CD14-positive monocyte (primary cell): ENCODE measurements around the gene ZSCAN22. TPM values are rescaled to one million over a fixed set of nuclear protein-coding genes. Genes with fewer than 3 reads are reported as not detected.

ENCODE experiments used
- DNase-seq, 3 donors: peaks; one replicate each; pipeline ENCODE4 v3.0.0-alpha.2; 2011 to 2022
- H2AFZ ChIP-seq: 2 replicates; pipeline ENCODE4 v1.6.0; 2012; ENCODE audit warnings: mild to moderate bottlenecking, low read depth, low read length, inconsistent platforms; ENCODE audit not compliant: insufficient read depth, poor library complexity, severe bottlenecking
- H3K27ac ChIP-seq, 2 donors: 1 replicate in 1 of 2; 2 replicates in 1 of 2; pipeline ENCODE4 v1.5.1; 2012 to 2013; ENCODE audit warnings: low read length in 2 of 2, control low read depth in 1 of 2, inconsistent platforms in 1 of 2, low read depth in 1 of 2, mild to moderate bottlenecking in 1 of 2
- H3K27me3 ChIP-seq, 2 donors: one replicate each; pipeline versions ENCODE4 v1.6.0 to v1.6.1; 2011 to 2013; ENCODE audit warnings: low read length in 2 of 2; ENCODE audit not compliant: control insufficient read depth in 2 of 2, insufficient read depth in 2 of 2
- H3K36me3 ChIP-seq, 2 donors: replicated peaks in 1 of 2; 1 replicate in 1 of 2; 2 replicates in 1 of 2; pipeline versions ENCODE4 v1.5.1 to v1.6.1; 2012 to 2013; ENCODE audit warnings: low read length in 2 of 2, control low read depth in 1 of 2, inconsistent platforms in 1 of 2, mild to moderate bottlenecking in 1 of 2; ENCODE audit not compliant: insufficient read depth in 2 of 2, control insufficient read depth in 1 of 2
- H3K4me1 ChIP-seq, 2 donors: 1 replicate in 1 of 2; 2 replicates in 1 of 2; pipeline versions ENCODE4 v1.5.1 to v1.6.1; 2012 to 2013; ENCODE audit warnings: low read length in 2 of 2, control low read depth in 1 of 2, inconsistent platforms in 1 of 2, mild to moderate bottlenecking in 1 of 2, moderate library complexity in 1 of 2; ENCODE audit not compliant: insufficient read depth in 2 of 2, control insufficient read depth in 1 of 2
- H3K4me2 ChIP-seq: replicated peaks from 2 replicates; pipeline ENCODE3; 2012; ENCODE audit warnings: low read length, moderate library complexity, mild to moderate bottlenecking; ENCODE audit not compliant: poor library complexity, severe bottlenecking; ENCODE audit errors: extremely low read depth
- H3K4me3 ChIP-seq, 3 experiments: fragments of 200-600 bp in 1 of 3; sonication (generic) in 1 of 3; replicated peaks in 1 of 3; 1 replicate in 2 of 3; 2 replicates in 1 of 3; pipeline ENCODE4 v1.5.1; 2011 to 2013; ENCODE audit warnings: low read length in 3 of 3, mild to moderate bottlenecking in 3 of 3, control low read depth in 2 of 3, low read depth in 2 of 3, inconsistent platforms in 1 of 3, moderate library complexity in 1 of 3
- H3K79me2 ChIP-seq: 2 replicates; pipeline ENCODE4 v1.6.0; 2012; ENCODE audit warnings: mild to moderate bottlenecking, control low read depth, inconsistent platforms, low read length, moderate library complexity; ENCODE audit not compliant: insufficient read depth
- H3K9ac ChIP-seq: 2 replicates; pipeline ENCODE4 v1.6.0; 2017; ENCODE audit warnings: low read length, mild to moderate bottlenecking; ENCODE audit not compliant: insufficient read depth, poor library complexity, severe bottlenecking
- H3K9me3 ChIP-seq, 2 donors: replicated peaks in 1 of 2; 1 replicate in 1 of 2; 2 replicates in 1 of 2; pipeline versions ENCODE4 v1.5.1 to v1.6.1; 2012 to 2013; ENCODE audit warnings: low read length in 2 of 2, control low read depth in 1 of 2; ENCODE audit not compliant: control insufficient read depth in 1 of 2, insufficient read depth in 1 of 2
- H4K20me1 ChIP-seq: 2 replicates; pipeline ENCODE4 v1.6.0; 2012; ENCODE audit warnings: mild to moderate bottlenecking, low read length, control low read depth, moderate library complexity; ENCODE audit not compliant: insufficient read depth
- H3K27ac Mint-ChIP-seq, 7 donors: one replicate each; pipeline ENCODE4 v1.8.0; 2020; ENCODE audit warnings: mild to moderate bottlenecking in 7 of 7, mixed read lengths in 7 of 7, moderate library complexity in 6 of 7, inconsistent platforms in 2 of 7
- H3K27me3 Mint-ChIP-seq, 3 donors: one replicate each; pipeline ENCODE4 v1.8.0; 2021 to 2022; ENCODE audit warnings: low read depth in 3 of 3, mild to moderate bottlenecking in 3 of 3, mixed read lengths in 3 of 3, moderate library complexity in 3 of 3, inconsistent platforms in 1 of 3
- H3K36me3 Mint-ChIP-seq, 2 donors: one replicate each; pipeline ENCODE4 v1.8.0; 2020; ENCODE audit warnings: mixed read lengths in 2 of 2, inconsistent platforms in 1 of 2, mild to moderate bottlenecking in 1 of 2
- H3K4me1 Mint-ChIP-seq: one replicate; pipeline ENCODE4 v1.8.0; 2020; ENCODE audit warnings: mild to moderate bottlenecking, mixed read lengths
- H3K4me3 Mint-ChIP-seq, 2 donors: one replicate each; pipeline ENCODE4 v1.8.0; 2020; ENCODE audit warnings: mild to moderate bottlenecking in 2 of 2, mixed read lengths in 2 of 2, moderate library complexity in 1 of 2
- H3K9me3 Mint-ChIP-seq, 7 donors: one replicate each; pipeline ENCODE4 v1.8.0; 2020 to 2022; ENCODE audit warnings: mixed read lengths in 7 of 7, mild to moderate bottlenecking in 6 of 7, moderate library complexity in 6 of 7, inconsistent platforms in 2 of 7
- WGBS: methylation state at CpG from one replicate; pipeline ENCODE4 v1.1.5; 2013; ENCODE audit warnings: missing lambda C conversion rate; ENCODE audit not compliant: insufficient coverage; 5-methylcytosine and 5-hydroxymethylcytosine counted together
- intact Hi-C, 2 donors: fragments of 100-400 bp; cut with micrococcal nuclease; formaldehyde crosslinking; loops; one replicate each; pipeline versions ENCODE4 v1.15.0 to v1.15.1; 2023
- polyA plus RNA-seq, 3 donors: library from polyadenylated mRNA; depleted of rRNA in 1 of 3; unstranded in 2 of 3; stranded (reverse) in 1 of 3; fragments of 300-500 nt in 2 of 3; fragments of >200 nt in 1 of 3; fragmentation: Illumina TruSeq in 2 of 3; gene quantifications; 1 replicate in 2 of 3; 2 replicates in 1 of 3; pipeline ENCODE4 v1.2.3, GENCODE V29; 2012 to 2021
- TF ChIP-seq, protein P1 (sequence below): fragments of 200-600 bp; IDR thresholded peaks from one replicate; pipeline ENCODE4 v1.8.0; 2022; ENCODE audit warnings: antibody characterized with exemption, mild to moderate bottlenecking

The ZSCAN22 gene
- polyA plus RNA-seq, 3 donors = 0.58 to 1.2 (median 0.99) TPM

DNA sequence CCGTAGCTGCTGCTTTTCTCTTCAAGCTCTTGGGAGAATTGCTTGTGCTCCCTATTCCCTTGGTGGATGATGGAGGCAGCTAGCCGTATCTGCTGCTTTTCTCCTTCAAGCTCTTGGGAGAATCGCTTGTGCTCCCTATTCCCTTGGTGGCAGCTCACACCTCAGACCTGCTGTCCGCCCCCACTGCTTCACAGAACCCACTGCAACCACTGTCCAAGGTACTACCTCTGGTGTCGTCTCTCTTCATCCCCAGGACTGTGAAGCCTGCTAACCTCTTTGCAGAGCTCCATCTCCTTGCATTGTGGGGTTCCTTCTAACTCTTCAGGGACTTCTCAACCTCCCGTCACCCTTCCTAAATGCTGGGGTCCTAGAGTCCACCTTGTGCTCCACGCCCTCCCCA lies 26.2 kb upstream of the ZSCAN22 start:
- H3K4me3 Mint-ChIP-seq = no peak overlapping the region
- Histone ChIP-seq H3K4me3 (no peak overlapping the region), H2AFZ (no peak overlapping the region), H3K79me2 (peaks cover 4% of the 10 kb centered on the region), H3K27me3 (no peaks in the 10 kb centered on the region), H3K9me3 (peaks cover 58 to 60% of the 10 kb centered on the region in 2 donors), H3K36me3 (peaks cover 0 to 51% of the 10 kb centered on the region in 2 donors), H3K27ac (no peak overlapping the region), H3K4me1 (peaks cover 6 to 8% of the 10 kb centered on the region in 2 donors), H4K20me1 (no peaks in the 10 kb centered on the region), H3K9ac (no peak overlapping the region), H3K4me2 (no peak overlapping the region)
- peaks cover 0 to 2% (median 0%) of the 10 kb centered on the region in 3 donors for H3K27me3 Mint-ChIP-seq
- peaks cover 30 to 79% (median 65%) of the 10 kb centered on the region in 7 donors for H3K9me3 Mint-ChIP-seq
- H3K4me1 Mint-ChIP-seq = peaks cover 6% of the 10 kb centered on the region
- no peak overlapping the region for H3K27ac Mint-ChIP-seq
- peaks cover 26 to 54% of the 10 kb centered on the region in 2 donors for H3K36me3 Mint-ChIP-seq
- 97% methylated on average over 7 of the region's 7 CpGs for WGBS
- intact Hi-C loops = loop anchor here in 1 of 2 donors (5.0 to 10.0 kb wide), 2 partner anchors 118 to 296 kb away; partner anchors contain the start of genes ZNF274 and ZNF606
- TF ChIP-seq, protein P1, sequence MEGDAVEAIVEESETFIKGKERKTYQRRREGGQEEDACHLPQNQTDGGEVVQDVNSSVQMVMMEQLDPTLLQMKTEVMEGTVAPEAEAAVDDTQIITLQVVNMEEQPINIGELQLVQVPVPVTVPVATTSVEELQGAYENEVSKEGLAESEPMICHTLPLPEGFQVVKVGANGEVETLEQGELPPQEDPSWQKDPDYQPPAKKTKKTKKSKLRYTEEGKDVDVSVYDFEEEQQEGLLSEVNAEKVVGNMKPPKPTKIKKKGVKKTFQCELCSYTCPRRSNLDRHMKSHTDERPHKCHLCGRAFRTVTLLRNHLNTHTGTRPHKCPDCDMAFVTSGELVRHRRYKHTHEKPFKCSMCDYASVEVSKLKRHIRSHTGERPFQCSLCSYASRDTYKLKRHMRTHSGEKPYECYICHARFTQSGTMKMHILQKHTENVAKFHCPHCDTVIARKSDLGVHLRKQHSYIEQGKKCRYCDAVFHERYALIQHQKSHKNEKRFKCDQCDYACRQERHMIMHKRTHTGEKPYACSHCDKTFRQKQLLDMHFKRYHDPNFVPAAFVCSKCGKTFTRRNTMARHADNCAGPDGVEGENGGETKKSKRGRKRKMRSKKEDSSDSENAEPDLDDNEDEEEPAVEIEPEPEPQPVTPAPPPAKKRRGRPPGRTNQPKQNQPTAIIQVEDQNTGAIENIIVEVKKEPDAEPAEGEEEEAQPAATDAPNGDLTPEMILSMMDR = no peak
- no peak for DNase-seq

DNA sequence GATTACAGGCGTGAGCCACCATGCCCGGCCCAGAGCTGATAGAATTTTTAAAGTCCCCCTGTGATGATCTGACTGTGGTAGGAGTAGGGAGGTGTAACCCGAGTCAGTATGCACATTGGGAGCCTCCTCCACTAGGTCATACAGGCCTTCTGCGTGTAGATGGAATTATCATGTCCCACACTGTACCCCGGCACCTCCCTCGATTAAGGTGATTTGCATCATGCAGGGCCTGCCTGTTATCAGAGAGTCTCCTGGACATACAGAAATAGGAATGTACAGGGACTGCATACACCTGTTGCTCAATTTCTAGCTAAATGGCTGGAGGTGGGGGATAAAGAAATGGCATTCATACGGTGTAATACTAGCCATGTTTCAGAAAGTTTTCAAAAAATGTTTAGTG lies 22.5 kb upstream of the ZSCAN22 start:
- Histone ChIP-seq H3K27ac (peak overlapping the region in 1 of 2 donors; percentile 97), H3K27me3 (no peaks in the 10 kb centered on the region), H3K4me2 (peak overlapping the region; percentile 74), H4K20me1 (no peaks in the 10 kb centered on the region), H3K9ac (no peak overlapping the region), H3K4me1 (peaks cover 12 to 16% of the 10 kb centered on the region in 2 donors), H3K79me2 (peaks cover 31% of the 10 kb centered on the region), H3K9me3 (peaks cover 32 to 37% of the 10 kb centered on the region in 2 donors), H3K4me3 (peak overlapping the region in 1 of 3 experiments; percentile 90), H2AFZ (peak overlapping the region; percentile 95), H3K36me3 (peaks cover 20 to 51% of the 10 kb centered on the region in 2 donors)
- TF ChIP-seq, protein P1 = no peak
- DNase-seq = no peak
- intact Hi-C loops = loop anchor here (2.0 to 10.0 kb wide), 4 partner anchors 23 to 299 kb away; partner anchors contain the start of genes ZSCAN22 (in 2 of the 2), RPS5 (in 1 of the 2), ZNF274 (in 1 of the 2) and ZNF606 (in 1 of the 2)
- WGBS = 100% methylated on average over 5 of the region's 7 CpGs
- peak overlapping the region; percentile 37 to 99 for H3K4me3 Mint-ChIP-seq
- peaks cover 22 to 55% (median 41%) of the 10 kb centered on the region in 7 donors for H3K9me3 Mint-ChIP-seq
- H3K36me3 Mint-ChIP-seq = peaks cover 52 to 57% of the 10 kb centered on the region in 2 donors
- H3K4me1 Mint-ChIP-seq = peaks cover 16% of the 10 kb centered on the region
- H3K27ac Mint-ChIP-seq = peak overlapping the region in 5 of 7 donors; percentile 96 to 99 (median 98)
- peaks cover 0 to 2% (median 0%) of the 10 kb centered on the region in 3 donors for H3K27me3 Mint-ChIP-seq
